K562 (cell line): ENCODE data around the gene REEP3. TPM values are rescaled to one million over a fixed set of nuclear protein-coding genes. Genes with fewer than 3 reads are reported as not detected.

Source experiments
- BDP1 ChIP-seq: IDR thresholded peaks from 3 replicates; pipeline ENCODE4 v1.6.1; 2011; ENCODE audit not compliant: insufficient read length, insufficient read depth
- CSDE1 ChIP-seq, 2 experiments: fragments of 450-650 bp; IDR thresholded peaks; 2 replicates each; pipeline ENCODE4 v1.6.1; 2016; ENCODE audit warnings: mild to moderate bottlenecking in 1 of 2
- CTCFL ChIP-seq: IDR thresholded peaks from 2 replicates; pipeline ENCODE4 v1.6.1; 2011; ENCODE audit warnings: borderline replicate concordance, low read depth, mild to moderate bottlenecking, moderate library complexity, low read length; ENCODE audit not compliant: insufficient read depth, poor library complexity, severe bottlenecking
- ELF4 ChIP-seq: fragments of 450-650 bp; formaldehyde crosslinking; IDR thresholded peaks from 2 replicates; pipeline ENCODE4 v1.4.0; 2022; ENCODE audit warnings: missing genetic modification characterization
- MAX ChIP-seq: sonication (generic); formaldehyde crosslinking; IDR thresholded peaks from 2 replicates; pipeline ENCODE4 v1.9.0; 2022; ENCODE audit warnings: mild to moderate bottlenecking, missing genetic modification reagents
- MXI1 ChIP-seq: IDR thresholded peaks from 2 replicates; pipeline ENCODE4 v1.6.1; 2011; ENCODE audit warnings: low read depth, mild to moderate bottlenecking, improper control_type of control experiment, low read length
- NCOA6 ChIP-seq: fragments of 450-650 bp; IDR thresholded peaks from 2 replicates; pipeline ENCODE4 v1.6.1; 2017; ENCODE audit warnings: mild to moderate bottlenecking
- NFIC ChIP-seq: fragments of 450-650 bp; IDR thresholded peaks from 2 replicates; pipeline ENCODE4 v1.6.1; 2017; ENCODE audit warnings: mild to moderate bottlenecking, inconsistent platforms
- NR3C1 ChIP-seq: sonication (generic); formaldehyde crosslinking; IDR thresholded peaks from 2 replicates; pipeline ENCODE4 v1.8.1; 2022; ENCODE audit warnings: missing genetic modification reagents
- RAD21 ChIP-seq, 2 experiments: fragments of 250-450 bp in 1 of 2; fragments of 450-650 bp in 1 of 2; sonication (Bioruptor Pico) in 1 of 2; formaldehyde crosslinking in 1 of 2; IDR thresholded peaks in 1 of 2; conservative IDR thresholded peaks in 1 of 2; 2 replicates each; pipeline versions ENCODE4 v1.4.0 to v1.8.0; 2020 to 2022; ENCODE audit warnings: mild to moderate bottlenecking in 2 of 2, moderate library complexity in 1 of 2
- SRSF3 ChIP-seq: fragments of 200-400 bp; formaldehyde crosslinking; IDR thresholded peaks from 2 replicates; pipeline ENCODE4 v1.6.1; 2016; ENCODE audit warnings: mild to moderate bottlenecking, low read length, moderate library complexity; ENCODE audit not compliant: insufficient read depth
- TBP ChIP-seq: optimal IDR thresholded peaks from 2 replicates; pipeline ENCODE3; 2011; ENCODE audit warnings: low read depth, low read length, improper control_type of control experiment
- TEAD2 ChIP-seq: fragments of 450-650 bp; IDR thresholded peaks from 2 replicates; pipeline ENCODE4 v1.6.1; 2016; ENCODE audit warnings: missing genetic modification characterization, control low read depth, missing compliant biosample characterization
- TFE3 ChIP-seq: fragments of 450-650 bp; formaldehyde crosslinking; IDR thresholded peaks from 2 replicates; pipeline ENCODE4 v1.4.0; 2020; ENCODE audit warnings: mild to moderate bottlenecking, mixed read lengths
- TGIF2 ChIP-seq: sonication (generic); formaldehyde crosslinking; IDR thresholded peaks from 2 replicates; pipeline ENCODE4 v1.8.1; 2022; ENCODE audit warnings: mild to moderate bottlenecking, missing genetic modification reagents, moderate library complexity
- ZBTB9 ChIP-seq: fragments of 450-650 bp; formaldehyde crosslinking; IDR thresholded peaks from 2 replicates; pipeline ENCODE4 v1.4.0; 2020; ENCODE audit warnings: mild to moderate bottlenecking, moderate library complexity
- ZC3H4 ChIP-seq: sonication (generic); formaldehyde crosslinking; IDR thresholded peaks from 2 replicates; pipeline ENCODE4 v1.9.0; 2021; ENCODE audit warnings: missing genetic modification reagents, borderline replicate concordance
- ZFX ChIP-seq: sonication (generic); formaldehyde crosslinking; IDR thresholded peaks from 2 replicates; pipeline ENCODE4 v1.8.0; 2022; ENCODE audit warnings: mild to moderate bottlenecking, missing genetic modification reagents, moderate library complexity
- ZNF143 ChIP-seq: sonication (generic); formaldehyde crosslinking; IDR thresholded peaks from 2 replicates; pipeline ENCODE4 v1.9.0; 2022; ENCODE audit warnings: mild to moderate bottlenecking, missing genetic modification reagents
- ZNF175 ChIP-seq: fragments of 200-800 bp; sonication (Bioruptor generic); IDR thresholded peaks from 2 replicates; pipeline ENCODE4 v1.6.1; 2016; ENCODE audit warnings: low read depth, mild to moderate bottlenecking, missing genetic modification characterization, missing compliant biosample characterization
- ZNF740 ChIP-seq, 3 experiments: fragments of 200-800 bp in 1 of 3; sonication (Bioruptor generic) in 1 of 3; sonication (generic) in 1 of 3; formaldehyde crosslinking in 1 of 3; IDR thresholded peaks; 2 replicates each; pipeline versions ENCODE4 v1.6.1 to v1.8.0; 2016 to 2022; ENCODE audit warnings: mild to moderate bottlenecking in 2 of 3, missing compliant biosample characterization in 2 of 3, missing genetic modification characterization in 2 of 3, missing genetic modification reagents in 1 of 3
- polyA plus RNA-seq, 8 experiments: library from polyadenylated mRNA; depleted of rRNA in 4 of 8; stranded (reverse) in 5 of 8; unstranded in 3 of 8; fragments of >200 nt; fragmentation: Nextera tagmentation in 2 of 8; fragmentation: Illumina TruSeq in 1 of 8; extraction: Ambion mirVana in 2 of 8; extraction: Trizol in 1 of 8; gene quantifications; 2 replicates each; pipeline versions ENCODE4 v1.2.1 to v1.2.3, GENCODE V29; 2011 to 2014; ENCODE audit warnings: inconsistent platforms in 1 of 8, missing spikeins in 1 of 8
- total RNA-seq, 7 experiments: library from RNA; depleted of rRNA in 6 of 7; stranded (reverse); fragments of >200 nt in 6 of 7; fragmentation: Illumina TruSeq in 2 of 7; extraction: Trizol in 2 of 7; gene quantifications; 2 replicates each; pipeline versions ENCODE4 v1.2.1 to v1.2.3, GENCODE V29; 2011 to 2021; ENCODE audit warnings: low replicate concordance in 1 of 7

Gene REEP3
- total and polyA plus RNA-seq, 9 of the 15 experiments (the other 6 are each of a cell fraction or from before 2014, with no cell fraction given) = 3.4 to 13.4 (median 9.2) TPM

GRCh38 chr10:63520500-63521415 lies at the start of gene REEP3 (continued):
- no peak for TF ChIP-seq RAD21 (CRISPR knock-in tag; conservative IDR thresholded peaks at IDR 0.05 in 1 of 2, IDR thresholded peaks at IDR 0.05 in 1 of 2)
- no peak for TF ChIP-seq SRSF3
- no peak for TF ChIP-seq TFE3 (CRISPR knock-in tag)
- TF ChIP-seq CSDE1 (IDR thresholded peaks at IDR 0.05) = no peak
- TF ChIP-seq TBP = no peak
- TF ChIP-seq CTCFL = no peak
- no peak for TF ChIP-seq MXI1
- peak; percentile 79; the same call in 1 of the 2 replicates for TF ChIP-seq TGIF2 (CRISPR knock-in tag)
- TF ChIP-seq ELF4 = no peak
- no peak for TF ChIP-seq NCOA6
- peak; percentile 74; the same call in 1 of the 2 replicates for TF ChIP-seq NR3C1 (CRISPR knock-in tag)
- TF ChIP-seq BDP1 = no peak
- TF ChIP-seq ZFX (CRISPR knock-in tag) = peak; percentile 96
- no peak for TF ChIP-seq ZC3H4 (CRISPR knock-in tag)
- no peak for TF ChIP-seq ZNF143 (CRISPR knock-in tag)
- TF ChIP-seq ZNF740 (CRISPR knock-in tag; IDR thresholded peaks at IDR 0.05) = no peak
- TF ChIP-seq ZNF740 (tag; IDR thresholded peaks at IDR 0.05) = no peak
- no peak for TF ChIP-seq TEAD2 (tag)
- no peak for TF ChIP-seq ZNF175 (CRISPR knock-in tag)
- peak; percentile 70 for TF ChIP-seq MAX (CRISPR knock-in tag)
- peak; percentile 5; the same call in 1 of the 2 replicates for TF ChIP-seq NFIC
- peak; percentile 56; the same call in 1 of the 2 replicates for TF ChIP-seq ZBTB9 (CRISPR knock-in tag)
